22Rv1 (cell line): Measurements from ENCODE around the gene FCAMR.

Experiments
- ZFX ChIP-seq: fragments of 450-650 bp; IDR thresholded peaks from 2 replicates; pipeline ENCODE4 v1.6.1; 2017; ENCODE audit warnings: antibody characterized with exemption, borderline replicate concordance
- TF ChIP-seq, protein P1 (sequence below): fragments of 450-650 bp; IDR thresholded peaks from 2 replicates; pipeline ENCODE4 v1.5.1; 2017; ENCODE audit warnings: mild to moderate bottlenecking

DNA sequence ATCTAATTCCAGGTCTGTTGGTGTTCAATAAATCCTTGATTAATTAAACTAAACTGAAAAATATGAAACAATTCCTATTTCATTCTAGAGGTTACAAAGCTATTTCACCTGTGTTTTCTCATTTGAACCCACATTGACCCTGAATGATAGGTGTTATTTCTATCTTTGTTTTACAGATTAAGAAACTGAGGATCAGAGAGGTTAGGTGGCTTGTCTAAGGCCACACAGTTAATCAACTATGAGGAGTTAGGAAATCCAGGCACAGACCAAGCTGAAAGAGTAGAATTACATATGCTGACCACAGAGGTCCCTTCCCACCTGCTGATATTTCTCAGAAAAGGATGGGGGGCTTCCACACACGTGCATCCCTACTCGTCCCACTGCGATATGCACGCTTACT, 24.5 kb downstream of the FCAMR start:
- TF ChIP-seq, protein P1, sequence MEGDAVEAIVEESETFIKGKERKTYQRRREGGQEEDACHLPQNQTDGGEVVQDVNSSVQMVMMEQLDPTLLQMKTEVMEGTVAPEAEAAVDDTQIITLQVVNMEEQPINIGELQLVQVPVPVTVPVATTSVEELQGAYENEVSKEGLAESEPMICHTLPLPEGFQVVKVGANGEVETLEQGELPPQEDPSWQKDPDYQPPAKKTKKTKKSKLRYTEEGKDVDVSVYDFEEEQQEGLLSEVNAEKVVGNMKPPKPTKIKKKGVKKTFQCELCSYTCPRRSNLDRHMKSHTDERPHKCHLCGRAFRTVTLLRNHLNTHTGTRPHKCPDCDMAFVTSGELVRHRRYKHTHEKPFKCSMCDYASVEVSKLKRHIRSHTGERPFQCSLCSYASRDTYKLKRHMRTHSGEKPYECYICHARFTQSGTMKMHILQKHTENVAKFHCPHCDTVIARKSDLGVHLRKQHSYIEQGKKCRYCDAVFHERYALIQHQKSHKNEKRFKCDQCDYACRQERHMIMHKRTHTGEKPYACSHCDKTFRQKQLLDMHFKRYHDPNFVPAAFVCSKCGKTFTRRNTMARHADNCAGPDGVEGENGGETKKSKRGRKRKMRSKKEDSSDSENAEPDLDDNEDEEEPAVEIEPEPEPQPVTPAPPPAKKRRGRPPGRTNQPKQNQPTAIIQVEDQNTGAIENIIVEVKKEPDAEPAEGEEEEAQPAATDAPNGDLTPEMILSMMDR = no peak
- TF ChIP-seq ZFX = no peak
